ENCODE data around the gene AQP1.

The AQP1 gene

DNA sequence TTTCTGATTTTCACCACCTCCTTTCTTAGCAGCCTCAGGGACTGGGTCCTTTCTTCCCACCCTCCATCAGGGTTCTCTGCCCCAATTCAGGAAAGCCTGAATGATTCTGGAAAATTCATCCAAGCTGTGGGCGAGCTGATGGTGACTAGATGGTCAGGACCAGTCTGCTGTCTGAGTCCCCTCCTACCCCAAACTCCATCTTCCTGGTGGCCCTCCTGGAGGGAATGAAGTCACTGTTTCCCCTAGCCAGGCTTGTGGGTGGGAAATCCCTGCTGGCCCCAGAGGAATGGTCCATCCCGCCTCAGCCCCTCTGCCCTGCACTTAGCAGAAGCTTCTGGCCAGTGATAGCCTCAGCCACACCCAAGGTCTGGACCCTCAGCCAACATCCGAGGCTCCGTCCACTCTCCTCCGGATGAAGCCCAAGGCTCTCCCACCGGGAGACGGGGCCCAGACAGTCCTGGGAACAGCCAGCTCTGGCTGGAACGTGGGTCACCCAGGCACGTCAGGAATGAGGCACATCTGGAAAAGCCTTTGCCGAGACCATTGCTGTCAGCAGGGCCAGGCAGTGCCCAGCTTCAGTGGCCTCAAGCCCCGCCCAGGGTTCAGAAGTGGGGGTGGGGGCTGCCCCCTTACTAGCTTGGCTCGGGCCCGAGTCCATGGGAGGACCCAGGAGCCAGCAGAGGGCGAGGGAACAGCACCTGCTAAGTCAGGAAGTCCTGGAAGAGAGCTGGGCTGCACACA is 4.0 kb upstream of the AQP1 start:
- DNase-seq = no peak

DNA sequence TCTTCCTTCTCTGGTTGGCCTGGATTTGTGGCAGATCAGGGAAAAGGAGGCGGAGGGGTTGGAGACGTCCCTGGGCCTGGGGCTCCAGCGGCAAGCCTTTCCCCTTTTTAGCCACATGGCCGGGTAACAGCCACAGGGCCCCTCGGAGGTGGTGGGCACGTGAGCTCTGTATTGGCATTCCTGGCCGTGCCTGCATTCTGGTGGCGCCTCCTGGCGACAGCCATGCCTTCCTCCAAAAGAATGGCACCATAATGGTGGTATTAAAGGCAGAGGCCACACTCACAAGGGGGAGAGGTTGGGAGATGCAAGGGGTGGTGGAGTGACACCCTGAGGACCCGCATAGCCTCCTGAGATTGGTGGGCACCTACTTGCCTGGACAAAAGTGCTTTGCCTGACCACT is 3.0 kb upstream of the AQP1 start:
- DNase-seq = no peak

DNA sequence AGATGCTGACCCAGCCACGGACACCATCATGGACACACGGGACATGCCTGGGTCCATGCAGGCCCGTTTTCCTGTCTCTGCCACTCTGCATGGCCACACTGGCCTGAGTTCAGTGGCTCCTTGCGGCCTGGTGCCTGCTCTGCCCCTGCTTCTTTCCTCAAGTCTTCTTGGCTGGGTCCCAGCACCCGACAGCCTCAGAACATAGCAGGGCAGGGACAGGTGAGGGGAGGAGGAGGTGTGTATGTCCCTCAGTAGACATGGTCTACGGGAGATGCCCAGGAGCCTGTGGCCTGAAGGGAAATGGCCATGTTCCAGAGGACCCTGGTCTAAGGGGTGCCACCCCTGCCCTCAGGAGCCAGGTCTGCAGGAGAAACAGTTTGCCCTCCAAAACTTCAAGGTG is 2.2 kb upstream of the AQP1 start:
- DNase-seq = no peak

DNA sequence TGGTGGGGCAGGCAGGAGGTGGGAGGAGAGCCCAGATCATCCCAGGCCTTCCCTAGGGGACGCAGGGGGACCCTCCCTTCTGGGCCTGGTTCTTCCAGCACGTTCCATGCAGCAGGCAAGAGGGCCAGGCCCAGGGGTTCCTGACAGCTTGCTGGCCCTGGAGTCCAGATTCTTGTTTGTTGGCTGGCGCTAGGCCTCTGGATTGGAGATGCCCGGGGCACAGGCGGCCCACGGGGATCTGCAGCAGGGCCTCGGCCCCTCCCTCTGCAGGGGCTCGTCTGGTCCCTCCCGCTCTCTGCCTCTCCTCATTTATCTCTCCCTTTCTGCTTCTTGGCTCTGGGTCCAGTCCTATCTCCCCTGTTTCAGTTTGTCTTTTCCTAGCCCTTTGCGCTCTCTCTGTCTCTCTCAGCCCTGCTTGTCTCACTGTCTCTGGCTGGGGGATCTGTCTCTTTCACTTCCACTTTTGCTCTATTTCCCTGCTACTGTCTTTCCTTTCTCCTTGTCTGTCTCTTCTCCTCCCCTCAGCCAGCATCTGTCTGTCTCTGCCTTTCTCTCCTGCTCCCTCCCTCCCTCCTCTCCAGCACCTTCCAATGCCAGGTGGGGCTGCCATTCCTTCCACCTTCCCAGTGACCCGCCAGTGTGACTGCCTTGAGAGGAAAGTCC is 1.1 kb upstream of the AQP1 start:
- DNase-seq = no peak

GRCh38 chr7:30911133-30911532 is 520 bp upstream of the AQP1 start:
- DNase-seq = no peak

DNA sequence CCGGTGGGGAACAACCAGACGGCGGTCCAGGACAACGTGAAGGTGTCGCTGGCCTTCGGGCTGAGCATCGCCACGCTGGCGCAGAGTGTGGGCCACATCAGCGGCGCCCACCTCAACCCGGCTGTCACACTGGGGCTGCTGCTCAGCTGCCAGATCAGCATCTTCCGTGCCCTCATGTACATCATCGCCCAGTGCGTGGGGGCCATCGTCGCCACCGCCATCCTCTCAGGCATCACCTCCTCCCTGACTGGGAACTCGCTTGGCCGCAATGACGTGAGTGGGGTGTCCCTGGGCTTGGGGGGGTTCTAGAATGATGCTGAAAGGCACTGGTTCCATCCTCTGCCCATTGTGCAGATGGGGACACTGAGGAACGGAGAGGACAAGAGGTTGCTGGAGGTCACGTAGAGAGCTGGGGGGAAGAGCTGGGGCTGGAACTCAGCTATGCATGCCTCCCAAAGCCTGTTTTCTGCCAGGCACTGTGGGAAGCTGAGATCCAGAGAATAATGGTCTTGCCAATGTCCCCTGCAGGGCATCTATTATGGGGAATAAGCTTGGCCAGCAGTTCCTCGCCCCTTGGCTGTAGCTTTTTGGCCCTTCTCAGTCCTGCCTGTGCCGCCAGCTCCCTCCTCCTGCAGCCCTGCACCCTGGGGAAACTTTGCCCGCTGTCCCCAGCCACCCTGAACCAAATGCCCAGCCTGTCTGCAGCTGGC is 523 bp downstream of the AQP1 start:
- DNase-seq = no peak

DNA sequence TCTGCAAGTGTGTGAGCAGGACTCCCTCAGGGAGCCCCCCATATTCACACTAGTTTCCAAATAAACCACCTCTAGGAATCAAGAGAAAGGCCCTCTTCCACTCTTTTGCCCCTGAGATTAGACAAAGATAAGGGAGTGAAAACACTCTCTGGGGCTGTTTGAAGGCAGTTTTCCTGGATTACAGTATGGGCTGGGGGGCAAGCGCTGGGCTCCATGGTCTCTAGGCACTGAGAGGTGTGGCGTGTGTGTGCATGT is 1.0 kb downstream of the AQP1 start:
- DNase-seq = no peak

DNA sequence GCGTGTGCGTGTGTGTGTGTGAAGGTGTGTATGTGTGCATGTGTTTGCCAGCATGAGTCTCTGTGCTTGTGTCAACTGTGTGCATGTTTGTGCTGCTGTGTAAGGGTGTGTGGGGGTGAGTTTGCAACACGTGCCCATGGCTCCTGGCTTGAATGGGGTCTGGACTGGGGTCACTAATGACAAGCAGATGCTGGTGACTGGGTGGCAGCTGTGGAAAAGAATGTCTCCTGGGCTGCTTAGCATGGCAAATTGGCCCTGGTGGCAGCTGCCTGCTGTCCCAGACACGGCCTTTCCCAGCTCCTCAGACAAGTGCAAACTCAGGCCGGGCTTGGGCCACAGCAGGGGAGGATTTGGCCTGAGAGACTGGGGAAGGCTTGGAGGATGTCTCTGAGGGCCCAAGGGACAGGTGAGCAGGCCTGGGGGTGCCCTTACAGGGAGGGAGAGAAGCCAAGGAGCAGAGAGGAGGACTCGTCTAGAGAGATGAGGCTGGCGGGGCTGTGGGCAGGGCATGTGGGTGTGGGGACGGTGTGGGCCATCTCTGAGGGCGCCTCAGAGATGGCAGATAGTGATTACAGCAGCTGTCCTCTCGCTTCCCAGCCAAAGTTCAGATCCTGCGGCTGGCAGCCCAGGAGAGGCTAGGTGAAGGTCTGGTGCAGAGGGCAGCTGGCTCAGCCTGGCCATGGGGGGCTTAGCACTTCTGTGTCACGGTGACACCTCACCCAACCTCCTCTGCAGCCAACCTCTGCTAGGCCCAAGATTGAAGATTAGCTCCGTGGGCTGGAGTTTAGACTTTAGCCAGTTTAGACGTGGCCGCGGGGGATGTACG is 1.5 kb downstream of the AQP1 start:
- no peak for DNase-seq

GRCh38 chr7:30913821-30914515 is 2.3 kb downstream of the AQP1 start:
- DNase-seq = no peak

- DNase-seq = no peak
These were observed 2.9 kb downstream of the AQP1 start for GRCh38 chr7:30914596-30914995.

GRCh38 chr7:30915005-30915601 is 3.5 kb downstream of the AQP1 start:
- no peak for DNase-seq

DNA sequence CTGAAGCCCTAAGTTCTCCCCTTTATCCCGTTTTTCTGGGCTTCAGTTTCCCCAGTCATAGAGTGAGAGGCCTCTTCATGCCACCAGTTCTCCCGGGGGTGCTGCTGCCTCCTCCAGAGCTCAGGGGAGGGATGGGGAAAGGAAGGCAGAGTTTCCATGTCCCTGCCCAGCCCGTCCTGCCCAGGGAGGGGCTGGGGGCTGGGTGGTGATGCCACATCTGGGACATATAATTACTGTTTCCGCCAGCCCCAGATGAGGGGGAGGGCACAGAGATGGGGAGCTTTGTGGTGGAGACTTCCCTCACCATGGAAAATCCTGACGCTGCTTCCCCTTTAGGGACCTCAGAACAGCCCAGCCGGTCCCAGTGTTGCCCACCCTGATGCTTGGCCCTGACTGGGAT is 4.1 kb downstream of the AQP1 start:
- no peak for DNase-seq

DNA sequence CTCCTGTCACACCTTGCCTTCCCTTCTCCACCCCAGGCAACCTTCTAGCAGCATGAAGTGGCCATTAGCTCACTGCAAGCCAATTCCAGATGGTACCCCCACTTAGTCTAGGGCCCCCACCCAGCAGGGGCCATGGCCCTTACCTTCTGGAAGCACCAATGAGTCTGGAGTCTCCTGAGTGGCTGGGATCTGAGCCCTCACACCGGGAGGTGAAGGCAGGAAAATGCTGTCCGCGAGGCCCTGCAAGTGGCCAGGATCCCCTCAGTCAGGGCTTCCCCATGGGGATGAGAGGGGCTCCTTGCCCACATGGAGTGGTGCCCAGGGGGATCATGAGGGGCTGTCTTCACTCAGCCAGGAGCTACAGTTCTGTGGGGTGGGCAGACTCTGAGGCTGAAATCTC is 4.6 kb downstream of the AQP1 start:
- no peak for DNase-seq

DNA sequence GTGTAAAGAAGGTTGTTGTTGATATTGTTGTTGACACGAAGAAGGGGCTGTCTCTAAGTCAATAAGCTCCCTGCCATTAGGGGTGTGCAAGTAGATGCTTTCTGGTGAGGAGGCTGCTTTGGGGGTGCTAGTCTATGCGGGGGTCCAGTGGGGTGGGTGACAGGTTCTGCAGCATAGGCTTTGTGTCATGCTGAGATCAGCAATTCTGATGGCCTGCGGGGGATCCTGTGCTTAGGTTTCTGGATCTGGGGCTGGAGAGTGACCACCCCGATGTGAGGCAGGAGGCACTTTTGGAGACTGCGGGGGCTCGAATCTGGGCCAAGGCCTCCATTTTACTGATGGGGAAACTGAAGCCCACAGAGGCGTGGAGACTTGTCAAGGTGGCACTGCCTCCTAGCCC is 5.1 kb downstream of the AQP1 start:
- no peak for DNase-seq

GRCh38 chr7:30917216-30917893 is 5.7 kb downstream of the AQP1 start:
- no peak for DNase-seq

- no peak for DNase-seq
These were observed 7.0 kb downstream of the AQP1 start for GRCh38 chr7:30918676-30919075.

DNA sequence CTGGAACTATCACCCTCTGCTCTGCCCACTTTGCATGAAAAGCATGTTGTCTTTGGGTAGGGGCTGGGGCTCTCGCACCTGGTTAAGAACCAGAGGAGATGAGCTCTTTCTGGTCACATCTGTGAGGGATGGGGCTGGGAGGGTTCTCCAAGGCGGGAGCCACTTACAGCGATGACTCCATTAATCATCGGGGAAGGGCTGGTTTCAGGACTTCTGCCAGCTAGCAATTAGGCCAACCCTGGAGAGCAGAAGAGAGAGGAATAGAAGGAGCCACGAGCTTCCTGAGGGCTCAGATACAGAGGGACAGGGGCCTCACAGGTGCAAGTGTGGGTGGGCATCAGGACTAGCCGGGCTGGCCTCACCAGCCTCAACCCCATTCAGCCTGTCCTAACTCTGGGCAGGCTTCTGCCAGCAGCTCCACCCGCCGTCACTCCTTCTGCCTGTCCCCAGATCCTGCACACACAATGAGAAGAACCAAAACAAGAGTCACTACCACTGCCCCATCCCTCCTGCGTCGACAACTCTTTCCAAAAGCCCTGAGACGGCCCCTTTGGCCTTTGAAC is 8.4 kb downstream of the AQP1 start:
- no peak for DNase-seq

DNA sequence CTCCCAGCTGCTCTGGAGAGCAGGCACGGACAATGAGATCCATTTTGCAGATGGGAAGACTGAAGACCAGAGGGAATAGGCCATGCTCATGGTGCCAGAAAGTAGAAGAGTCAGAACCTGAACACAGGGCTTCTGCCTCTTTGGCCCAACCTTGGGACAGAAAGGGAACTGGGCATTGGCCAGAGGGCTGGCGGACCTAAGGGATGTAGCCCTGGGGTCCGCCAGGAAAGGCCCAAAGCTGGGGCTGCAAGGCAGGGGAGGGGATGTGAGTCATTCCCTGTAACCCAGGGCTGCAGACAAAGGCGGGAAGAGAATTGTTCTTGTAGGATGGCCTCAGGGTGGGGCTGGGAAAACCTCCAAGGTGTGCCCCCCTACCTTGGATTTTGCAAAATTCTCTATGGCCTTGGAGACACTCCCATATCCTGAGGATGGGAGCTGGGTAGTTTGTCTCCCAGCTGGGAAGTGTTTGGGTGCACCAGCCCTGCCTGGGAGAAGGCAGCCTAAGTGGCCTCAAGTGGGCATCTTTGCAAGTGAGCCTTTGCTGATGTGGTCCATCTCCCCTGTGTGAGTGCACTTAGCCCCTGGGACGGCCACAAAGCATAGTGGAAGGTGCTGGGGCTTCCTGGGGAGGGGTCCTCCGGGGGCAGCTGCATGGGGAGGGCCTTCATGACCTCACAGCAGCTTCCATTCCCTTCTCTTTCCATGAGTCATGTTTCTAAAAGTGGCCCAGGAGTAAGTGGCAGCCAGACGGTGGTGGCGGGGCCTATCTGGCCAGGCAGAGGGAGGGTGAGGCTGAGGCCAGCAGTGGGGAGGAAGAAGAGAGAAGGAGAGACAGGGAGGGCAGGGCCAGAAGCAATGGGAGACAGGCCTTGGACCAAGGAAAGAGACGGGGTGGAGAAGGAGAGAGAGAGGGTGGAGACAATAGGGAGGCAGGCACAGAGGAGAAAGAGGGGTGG is 9.2 kb downstream of the AQP1 start:
- no peak for DNase-seq

- DNase-seq = no peak
These were observed 10.1 kb downstream of the AQP1 start for GRCh38 chr7:30921540-30922401.

All from SHP77 (cell line).